HG03060 (cell line): ENCODE results near the gene CRIP1.

Experiments
- ATAC-seq: cut with Tn5 transposase; IDR thresholded peaks from one replicate; pipeline ENCODE4 v1.9.1; 2021; ENCODE audit warnings: low read depth, moderate number of reproducible peaks; ENCODE audit not compliant: unreplicated experiment

Gene CRIP1

GRCh38 chr14:105469456-105470349, 17.0 kb upstream of the CRIP1 start:
- ATAC-seq: no peak

GRCh38 chr14:105470350-105471296, 16.1 kb upstream of the CRIP1 start:
- no peak for ATAC-seq

GRCh38 chr14:105471297-105471821, 15.3 kb upstream of the CRIP1 start:
- no peak for ATAC-seq

- no peak for ATAC-seq
These were observed 14.7 kb upstream of the CRIP1 start for GRCh38 chr14:105471823-105472485.

- no peak for ATAC-seq
These were observed 14.1 kb upstream of the CRIP1 start for GRCh38 chr14:105472486-105472991.

GRCh38 chr14:105473033-105473676, 13.5 kb upstream of the CRIP1 start:
- no peak for ATAC-seq

GRCh38 chr14:105473677-105474482, 12.8 kb upstream of the CRIP1 start:
- no peak for ATAC-seq

- ATAC-seq: no peak
These were observed 12.0 kb upstream of the CRIP1 start, which contains the start of gene CRIP2 for GRCh38 chr14:105474483-105475268. CRIP2 (plus strand) TSS chr14:105474821; CDS start chr14:105474863, 42 bp downstream.

- no peak for ATAC-seq
These were observed 11.2 kb upstream of the CRIP1 start for GRCh38 chr14:105475269-105476096.

- ATAC-seq: no peak
These were observed 10.4 kb upstream of the CRIP1 start for GRCh38 chr14:105476097-105476830.

GRCh38 chr14:105476831-105477659, 9.6 kb upstream of the CRIP1 start:
- ATAC-seq: no peak

GRCh38 chr14:105477660-105478397, 8.9 kb upstream of the CRIP1 start:
- no peak for ATAC-seq

- no peak for ATAC-seq
These were observed 8.1 kb upstream of the CRIP1 start for GRCh38 chr14:105478398-105479251.
